ENCODE data around the gene RBPJL. TPM values are rescaled to one million over a fixed set of nuclear protein-coding genes. Genes with fewer than 3 reads are reported as not detected.

The RBPJL gene
- total and polyA plus RNA-seq, 8 donors = 2.2 to 10.4 (median 3.4) TPM; not detected in 4

GRCh38 chr20:45304464-45304999 lies 2.1 kb upstream of the RBPJL start:
- Histone ChIP-seq H3K9me3 (no peaks in the 10 kb centered on the region), H3K4me1 (peaks cover 5 to 16% (median 9%) of the 10 kb centered on the region in 4 donors), H3K4me3 (no peak overlapping the region), H3K27me3 (peaks cover 0 to 75% (median 28%) of the 10 kb centered on the region in 3 donors), H3K36me3 (no peaks in the 10 kb centered on the region), H3K27ac (no peak overlapping the region)
- intact Hi-C loops (cut with DNase I; ENCODE audit: low total_unique reads) = no loop called here
- 62 to 81% (median 76%) methylated on average over 35 to 43 of the region's 43 CpGs for WGBS, 5 donors
- no peak for DNase-seq
- no peak for TF ChIP-seq POLR2A (IDR thresholded peaks at IDR 0.05)
- no peak for TF ChIP-seq EP300 (IDR thresholded peaks at IDR 0.05)
- no peak for TF ChIP-seq POLR2AphosphoS5 (IDR thresholded peaks at IDR 0.05)
- TF ChIP-seq CTCF (IDR thresholded peaks at IDR 0.05) = no peak

GRCh38 chr20:45305262-45305661 lies 1.4 kb upstream of the RBPJL start:
- Histone ChIP-seq H3K9me3 (no peaks in the 10 kb centered on the region), H3K4me1 (peaks cover 5 to 16% (median 9%) of the 10 kb centered on the region in 4 donors), H3K27me3 (peaks cover 0 to 78% (median 28%) of the 10 kb centered on the region in 3 donors), H3K36me3 (no peaks in the 10 kb centered on the region), H3K27ac (no peak overlapping the region), H3K4me3 (no peak overlapping the region)
- peak in 1 of 2 donors; percentile 49 for DNase-seq
- intact Hi-C loops (cut with DNase I; ENCODE audit: low total_unique reads) = no loop called here
- WGBS, 5 donors = 53 to 72% (median 59%) methylated on average over 4 of the region's 4 CpGs
- TF ChIP-seq POLR2AphosphoS5 (IDR thresholded peaks at IDR 0.05) = no peak
- TF ChIP-seq EP300 (IDR thresholded peaks at IDR 0.05) = no peak
- no peak for TF ChIP-seq CTCF (IDR thresholded peaks at IDR 0.05)
- no peak for TF ChIP-seq POLR2A (IDR thresholded peaks at IDR 0.05)

- no peak for DNase-seq
- H3K4me1 ChIP-seq = peaks cover 5 to 26% (median 16%) of the 10 kb centered on the region in 4 donors
- no peaks in the 10 kb centered on the region for H3K36me3 ChIP-seq
- no peak overlapping the region for H3K4me3 ChIP-seq
- no peak overlapping the region for H3K27ac ChIP-seq
- intact Hi-C loops (cut with DNase I; ENCODE audit: low total_unique reads) = no loop called here
- peaks cover 0 to 82% (median 33%) of the 10 kb centered on the region in 3 donors for H3K27me3 ChIP-seq
- no peak for TF ChIP-seq POLR2A (IDR thresholded peaks at IDR 0.05)
- TF ChIP-seq EP300 (IDR thresholded peaks at IDR 0.05) = no peak
- TF ChIP-seq CTCF (IDR thresholded peaks at IDR 0.05) = no peak
- TF ChIP-seq POLR2AphosphoS5 (IDR thresholded peaks at IDR 0.05) = no peak
- no peaks in the 10 kb centered on the region for H3K9me3 ChIP-seq
- WGBS, 5 donors = 44 to 54% (median 53%) methylated on average over 16 of the region's 16 CpGs
Observed at GRCh38 chr20:45307076-45307640, 518 bp downstream of the RBPJL start.

- Histone ChIP-seq H3K27ac (no peak within 1 kb of the TSS), H3K27me3 (peaks cover 0 to 85% (median 35%) of the 10 kb centered on the region in 3 donors)
- DNase-seq = peak; percentile 48 to 77
Observed at GRCh38 chr20:45308117-45308778, 1.6 kb downstream of the RBPJL start, which contains the start of gene MATN4. Gene MATN4, minus strand, starts transcription at chr20:45308299. Its CDS starts 2,717 bp downstream, at chr20:45305582.

More at GRCh38 chr20:45308117-45308778, 1.6 kb downstream of the RBPJL start, which contains the start of gene MATN4:
- peaks cover 5 to 28% (median 17%) of the 10 kb centered on the region in 4 donors for H3K4me1 ChIP-seq
- H3K36me3 ChIP-seq = no peaks in the 10 kb centered on the region
- no peaks in the 10 kb centered on the region for H3K9me3 ChIP-seq
- H3K4me3 ChIP-seq = peak within 1 kb of the TSS in 2 of 4 donors; percentile 6 to 11
- intact Hi-C loops (cut with DNase I; ENCODE audit: low total_unique reads) = no loop called here
- peak in 4 of 7 experiments; percentile 5 to 37 (median 20) for TF ChIP-seq CTCF (IDR thresholded peaks at IDR 0.05)
- TF ChIP-seq POLR2A (IDR thresholded peaks at IDR 0.05) = no peak
- 18 to 37% (median 30%) methylated on average over 6 to 20 of the region's 20 CpGs for WGBS, 5 donors

Data from stomach (tissue), 9 donors.